K562 (cell line): ENCODE data around the gene HEPACAM2. TPM values are rescaled to one million over a fixed set of nuclear protein-coding genes. Genes with fewer than 3 reads are reported as not detected.

Source experiments
- BCLAF1 ChIP-seq, 2 experiments: fragments of 450-650 bp in 1 of 2; IDR thresholded peaks; 2 replicates each; pipeline ENCODE4 v1.6.1; 2011 to 2017; ENCODE audit warnings: low read depth in 2 of 2, antibody characterized with exemption in 1 of 2, borderline replicate concordance in 1 of 2, low read length in 1 of 2, mild to moderate bottlenecking in 1 of 2, mixed read lengths in 1 of 2; ENCODE audit not compliant: control insufficient read depth in 1 of 2
- DMBX1 ChIP-seq: fragments of 250-450 bp; sonication (Bioruptor Pico); IDR thresholded peaks from 2 replicates; pipeline ENCODE4 v1.8.0; 2022; ENCODE audit warnings: inconsistent platforms, mild to moderate bottlenecking, moderate library complexity, borderline replicate concordance
- EP400 ChIP-seq: fragments of 450-650 bp; IDR thresholded peaks from 2 replicates; pipeline ENCODE4 v1.6.1; 2017; ENCODE audit warnings: antibody characterized with exemption, mild to moderate bottlenecking, moderate library complexity
- HNRNPLL ChIP-seq: fragments of 200-400 bp; formaldehyde crosslinking; IDR thresholded peaks from 2 replicates; pipeline ENCODE4 v1.6.1; 2017; ENCODE audit warnings: low read length, low read depth, mild to moderate bottlenecking; ENCODE audit not compliant: poor library complexity, severe bottlenecking
- HSF4 ChIP-seq: fragments of 250-450 bp; sonication (Bioruptor Pico); IDR thresholded peaks from 2 replicates; pipeline ENCODE4 v2.1.2; 2022; ENCODE audit warnings: mild to moderate bottlenecking, moderate library complexity, borderline replicate concordance
- ILK ChIP-seq: fragments of 450-650 bp; IDR thresholded peaks from 2 replicates; pipeline ENCODE4 v1.6.1; 2016; ENCODE audit warnings: missing genetic modification characterization, low read depth, mild to moderate bottlenecking, missing compliant biosample characterization, moderate library complexity, borderline replicate concordance
- KAT7 ChIP-seq: sonication (generic); formaldehyde crosslinking; IDR thresholded peaks from 2 replicates; pipeline ENCODE4 v1.8.0; 2022; ENCODE audit warnings: missing genetic modification reagents, mild to moderate bottlenecking, borderline replicate concordance
- LARP7 ChIP-seq: fragments of 450-650 bp; IDR thresholded peaks from 2 replicates; pipeline ENCODE4 v1.6.1; 2016
- MAZ ChIP-seq, 2 experiments: fragments of 450-650 bp in 1 of 2; sonication (generic) in 1 of 2; formaldehyde crosslinking; IDR thresholded peaks in 1 of 2; conservative IDR thresholded peaks in 1 of 2; 2 replicates each; pipeline versions ENCODE4 v1.4.0 to v1.5.0; 2020; ENCODE audit warnings: mild to moderate bottlenecking in 1 of 2, missing genetic modification reagents in 1 of 2
- MYBL2 ChIP-seq, 2 experiments: fragments of 450-650 bp in 1 of 2; sonication (generic) in 1 of 2; formaldehyde crosslinking in 1 of 2; IDR thresholded peaks; 2 replicates each; pipeline versions ENCODE4 v1.6.1 to v1.8.1; 2017 to 2022; ENCODE audit warnings: borderline replicate concordance in 1 of 2, inconsistent platforms in 1 of 2, low read depth in 1 of 2, mild to moderate bottlenecking in 1 of 2, missing genetic modification reagents in 1 of 2, moderate library complexity in 1 of 2
- POLR2AphosphoS5 ChIP-seq: IDR thresholded peaks from 2 replicates; pipeline ENCODE4 v1.6.1; 2011; ENCODE audit warnings: mild to moderate bottlenecking, low read depth, low read length, moderate library complexity; ENCODE audit not compliant: control insufficient read depth, insufficient read depth
- XRCC4 ChIP-seq: IDR thresholded peaks from one replicate; pipeline ENCODE4 v1.6.1; 2011; ENCODE audit not compliant: insufficient read depth, insufficient read length; ENCODE audit errors: extremely low read depth
- polyA plus RNA-seq, 8 experiments: library from polyadenylated mRNA; depleted of rRNA in 4 of 8; stranded (reverse) in 5 of 8; unstranded in 3 of 8; fragments of >200 nt; fragmentation: Nextera tagmentation in 2 of 8; fragmentation: Illumina TruSeq in 1 of 8; extraction: Ambion mirVana in 2 of 8; extraction: Trizol in 1 of 8; gene quantifications; 2 replicates each; pipeline versions ENCODE4 v1.2.1 to v1.2.3, GENCODE V29; 2011 to 2014; ENCODE audit warnings: inconsistent platforms in 1 of 8, missing spikeins in 1 of 8
- total RNA-seq, 7 experiments: library from RNA; depleted of rRNA in 6 of 7; stranded (reverse); fragments of >200 nt in 6 of 7; fragmentation: Illumina TruSeq in 2 of 7; extraction: Trizol in 2 of 7; gene quantifications; 2 replicates each; pipeline versions ENCODE4 v1.2.1 to v1.2.3, GENCODE V29; 2011 to 2021; ENCODE audit warnings: low replicate concordance in 1 of 7
- TF ChIP-seq, protein P1 (sequence below), 2 experiments: fragments of 450-650 bp; IDR thresholded peaks; 2 replicates each; pipeline ENCODE4 v1.6.1; 2016; ENCODE audit warnings: mild to moderate bottlenecking in 2 of 2, borderline replicate concordance in 1 of 2, low read depth in 1 of 2, moderate library complexity in 1 of 2

HEPACAM2 gene
- total and polyA plus RNA-seq, 9 of the 15 experiments (the other 6 are each of a cell fraction or from before 2014, with no cell fraction given): 2.0 to 6.5 (median 3.9) TPM

DNA sequence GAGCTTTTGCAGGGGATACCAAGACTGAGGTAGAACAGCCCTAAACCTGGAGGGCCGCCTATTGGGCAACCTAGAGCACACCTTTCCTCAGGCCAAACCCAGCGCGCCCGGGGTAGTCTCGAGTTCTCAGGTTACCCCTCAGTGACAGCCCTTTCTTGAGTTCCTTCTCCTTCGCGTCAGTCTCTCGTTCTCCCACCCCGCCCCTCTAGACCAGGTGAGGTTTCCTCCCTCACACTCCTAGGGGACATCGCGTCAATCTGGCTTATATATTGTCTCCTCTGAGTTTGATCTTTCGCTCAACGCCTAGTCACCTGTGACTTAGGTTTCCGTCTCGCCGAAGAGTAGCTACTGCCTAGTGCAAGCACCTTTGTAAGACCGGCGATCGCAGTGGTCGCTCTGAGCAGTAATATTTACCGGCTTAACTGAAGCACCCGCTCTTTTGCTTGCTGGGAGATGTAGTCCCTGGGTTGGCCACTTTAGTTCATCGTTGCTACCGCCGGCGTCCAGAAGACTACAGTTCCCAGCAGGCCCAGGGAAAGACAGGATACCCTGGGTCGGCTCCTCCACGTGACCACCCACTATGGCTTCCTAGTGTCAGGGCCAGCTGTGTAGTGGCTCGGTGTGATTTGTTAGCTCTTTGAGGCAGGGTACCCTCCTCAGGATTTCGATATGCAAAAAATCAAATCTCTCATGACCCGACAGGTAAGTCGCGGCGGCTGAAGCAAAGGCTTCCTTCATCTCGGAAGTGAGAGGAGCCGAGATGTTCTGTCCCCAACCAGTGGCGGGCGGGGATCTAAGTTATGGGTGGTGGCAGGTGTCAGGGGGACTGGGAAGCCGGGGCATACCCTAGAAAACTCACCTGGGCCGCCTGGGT is 5.8 kb upstream of the HEPACAM2 start, which contains the start of gene VPS50 (continued):
- TF ChIP-seq, protein P1, sequence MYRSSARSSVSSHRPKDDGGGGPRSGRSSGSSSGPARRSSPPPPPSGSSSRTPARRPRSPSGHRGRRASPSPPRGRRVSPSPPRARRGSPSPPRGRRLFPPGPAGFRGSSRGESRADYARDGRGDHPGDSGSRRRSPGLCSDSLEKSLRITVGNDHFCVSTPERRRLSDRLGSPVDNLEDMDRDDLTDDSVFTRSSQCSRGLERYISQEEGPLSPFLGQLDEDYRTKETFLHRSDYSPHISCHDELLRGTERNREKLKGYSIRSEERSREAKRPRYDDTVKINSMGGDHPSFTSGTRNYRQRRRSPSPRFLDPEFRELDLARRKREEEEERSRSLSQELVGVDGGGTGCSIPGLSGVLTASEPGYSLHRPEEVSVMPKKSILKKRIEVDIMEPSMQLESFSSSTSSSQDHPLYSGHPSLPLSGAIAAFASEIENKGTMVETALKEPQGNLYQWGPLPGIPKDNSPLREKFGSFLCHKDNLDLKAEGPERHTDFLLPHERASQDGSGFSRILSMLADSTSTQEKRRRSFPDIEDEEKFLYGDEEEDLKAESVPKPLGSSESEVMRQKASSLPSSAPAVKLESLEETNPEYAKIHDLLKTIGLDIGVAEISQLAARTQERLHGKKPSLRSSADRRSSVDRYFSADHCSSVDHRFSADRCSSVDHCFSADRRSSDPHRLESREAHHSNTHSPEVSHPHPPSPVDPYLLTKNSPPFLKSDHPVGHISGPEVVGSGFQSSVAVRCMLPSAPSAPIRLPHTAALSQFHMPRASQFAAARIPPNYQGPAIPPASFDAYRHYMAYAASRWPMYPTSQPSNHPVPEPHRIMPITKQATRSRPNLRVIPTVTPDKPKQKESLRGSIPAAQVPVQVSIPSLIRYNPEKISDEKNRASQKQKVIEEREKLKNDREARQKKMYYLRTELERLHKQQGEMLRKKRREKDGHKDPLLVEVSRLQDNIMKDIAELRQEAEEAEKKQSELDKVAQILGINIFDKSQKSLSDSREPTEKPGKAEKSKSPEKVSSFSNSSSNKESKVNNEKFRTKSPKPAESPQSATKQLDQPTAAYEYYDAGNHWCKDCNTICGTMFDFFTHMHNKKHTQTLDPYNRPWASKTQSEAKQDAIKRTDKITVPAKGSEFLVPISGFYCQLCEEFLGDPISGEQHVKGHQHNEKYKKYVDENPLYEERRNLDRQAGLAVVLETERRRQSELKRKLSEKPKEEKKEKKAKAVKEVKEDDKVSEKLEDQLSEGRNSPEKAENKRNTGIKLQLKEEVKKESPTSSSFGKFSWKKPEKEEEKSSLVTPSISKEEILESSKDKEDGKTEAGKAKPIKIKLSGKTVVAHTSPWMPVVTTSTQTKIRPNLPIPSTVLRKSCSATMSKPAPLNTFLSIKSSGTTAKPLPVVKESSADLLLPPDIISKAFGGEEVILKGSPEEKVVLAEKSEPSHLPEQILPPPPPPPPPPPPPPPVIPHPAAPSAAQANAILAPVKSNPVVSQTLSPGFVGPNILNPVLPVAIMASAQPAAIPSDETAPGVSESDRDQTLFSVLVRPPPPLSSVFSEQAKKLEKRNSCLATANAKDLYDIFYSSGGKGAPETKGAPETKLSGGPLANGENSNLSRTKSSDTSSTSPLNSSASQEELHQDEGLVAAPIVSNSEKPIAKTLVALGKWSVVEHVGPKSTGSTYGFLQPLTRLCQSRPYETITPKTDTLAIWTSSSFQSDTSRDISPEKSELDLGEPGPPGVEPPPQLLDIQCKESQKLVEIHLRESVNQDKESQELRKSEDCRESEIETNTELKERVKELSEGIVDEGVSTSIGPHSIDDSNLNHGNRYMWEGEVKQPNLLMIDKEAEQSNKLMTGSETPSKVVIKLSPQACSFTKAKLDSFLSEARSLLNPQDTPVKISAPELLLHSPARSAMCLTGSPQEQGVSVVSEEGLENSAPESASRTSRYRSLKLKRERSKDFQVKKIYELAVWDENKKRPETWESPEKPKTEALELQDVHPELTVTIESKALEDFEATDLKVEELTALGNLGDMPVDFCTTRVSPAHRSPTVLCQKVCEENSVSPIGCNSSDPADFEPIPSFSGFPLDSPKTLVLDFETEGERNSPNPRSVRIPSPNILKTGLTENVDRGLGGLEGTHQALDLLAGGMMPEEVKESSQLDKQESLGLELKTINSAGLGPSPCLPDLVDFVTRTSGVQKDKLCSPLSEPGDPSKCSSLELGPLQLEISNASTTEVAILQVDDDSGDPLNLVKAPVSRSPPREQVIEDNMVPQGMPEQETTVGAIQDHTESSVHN (IDR thresholded peaks at IDR 0.05; ENCODE audit: borderline replicate concordance in 1 of 2, low read depth in 1 of 2): no peak
- TF ChIP-seq HSF4 (CRISPR knock-in tag): no peak
- no peak for TF ChIP-seq XRCC4
- no peak for TF ChIP-seq LARP7
- peak; percentile 44 to 68 for TF ChIP-seq MAZ (CRISPR knock-in tag; conservative IDR thresholded peaks at IDR 0.05 in 1 of 2, IDR thresholded peaks at IDR 0.05 in 1 of 2)
- no peak for TF ChIP-seq ILK (tag)
- TF ChIP-seq BCLAF1 (IDR thresholded peaks at IDR 0.05; ENCODE audit: borderline replicate concordance in 1 of 2, control insufficient read depth in 1 of 2, low read depth in 2 of 2, low read length in 1 of 2): 0 out of 4 replicates have a peak, but pooled peaks of 1 of the 2 experiments have one; percentile 42
- TF ChIP-seq DMBX1: peak; percentile 63; the same call in 1 of the 2 replicates
- TF ChIP-seq POLR2AphosphoS5: peak; percentile 62; the same call in 1 of the 2 replicates
- peak; percentile 53; the same call in 1 of the 2 replicates for TF ChIP-seq MYBL2 (IDR thresholded peaks at IDR 0.05; ENCODE audit: low read depth)
- TF ChIP-seq MYBL2 (CRISPR knock-in tag; IDR thresholded peaks at IDR 0.05; ENCODE audit: borderline replicate concordance): no peak
- TF ChIP-seq EP400: peak; percentile 73
- peak; percentile 19 for TF ChIP-seq HNRNPLL
- TF ChIP-seq KAT7 (CRISPR knock-in tag): no peak
